Esophagus muscularis mucosa (tissue), 4 donors: ENCODE data around the gene MRPS16. TPM values are rescaled to one million over a fixed set of nuclear protein-coding genes. Genes with fewer than 3 reads are reported as not detected.
"Not testable (repeated sequence)": the region's sequence is repeated elsewhere in the genome, so short reads cannot be mapped to it uniquely, and the experiment has no call there.

Experiments
- DNase-seq: peaks from one replicate; pipeline ENCODE4 v3.0.0-alpha.2; 2017; ENCODE audit errors: extremely low spot score
- H3K27ac ChIP-seq, 4 donors: fragments of 200-600 bp; sonication (generic); replicated peaks in 1 of 4; 1 replicate in 3 of 4; 2 replicates in 1 of 4; pipeline ENCODE4 v1.5.1; 2016 to 2019; ENCODE audit warnings: mild to moderate bottlenecking in 1 of 4
- H3K27me3 ChIP-seq, 4 donors: fragments of 200-600 bp; sonication (generic); one replicate each; pipeline versions ENCODE4 v1.5.1 to v1.6.0; 2016 to 2019
- H3K36me3 ChIP-seq, 4 donors: fragments of 200-600 bp; sonication (generic); one replicate each; pipeline ENCODE4 v1.5.1; 2016 to 2019
- H3K4me1 ChIP-seq, 4 donors: fragments of 200-600 bp; sonication (generic); one replicate each; pipeline ENCODE4 v1.5.1; 2016 to 2019
- H3K4me3 ChIP-seq, 4 donors: fragments of 200-600 bp; sonication (generic); 1 replicate in 2 of 4; 2 replicates in 2 of 4; pipeline ENCODE4 v1.5.1; 2016 to 2019; ENCODE audit warnings: mild to moderate bottlenecking in 4 of 4, moderate library complexity in 1 of 4
- H3K9me3 ChIP-seq, 4 donors: fragments of 200-600 bp; sonication (generic); 1 replicate in 3 of 4; 2 replicates in 1 of 4; pipeline ENCODE4 v1.5.1; 2016 to 2019
- EP300 ChIP-seq: sonication (generic); formaldehyde crosslinking; IDR thresholded peaks from one replicate; pipeline ENCODE4 v1.6.1; 2017; ENCODE audit warnings: antibody characterized with exemption
- POLR2A ChIP-seq: fragments of 450-650 bp; IDR thresholded peaks from one replicate; pipeline ENCODE4 v1.6.1; 2017; ENCODE audit warnings: antibody characterized with exemption, moderate library complexity, mild to moderate bottlenecking, low read depth
- POLR2AphosphoS5 ChIP-seq, 2 donors: sonication (generic); formaldehyde crosslinking; IDR thresholded peaks; one replicate each; pipeline ENCODE4 v1.6.1; 2017; ENCODE audit warnings: antibody characterized with exemption in 2 of 2
- WGBS: methylation state at CpG from one replicate; pipeline ENCODE4 v1.1.5; 2018; 5-methylcytosine and 5-hydroxymethylcytosine counted together
- intact Hi-C: fragments of 100-400 bp; cut with DNase I; formaldehyde crosslinking; loops from one replicate; pipeline ENCODE4 v1.15.1; 2023
- total RNA-seq, 4 donors: library from RNA; depleted of rRNA; stranded (reverse); fragments of >200 nt; gene quantifications; one replicate each; pipeline versions ENCODE4 v1.1.0 to v1.2.1, GENCODE V29; 2016
- TF ChIP-seq, protein P1 (sequence below), 3 experiments: fragments of 200-600 bp in 2 of 3; fragments of 450-650 bp in 1 of 3; sonication (generic) in 2 of 3; IDR thresholded peaks; one replicate each; pipeline ENCODE4 v1.5.1; 2017 to 2019; ENCODE audit warnings: antibody characterized with exemption in 3 of 3, mild to moderate bottlenecking in 2 of 3, moderate library complexity in 1 of 3

MRPS16 gene
- total RNA-seq, 4 donors from 2014 or later, result 34.5 to 46.1 (median 38.0) TPM

GRCh38 chr10:73262880-73263555 lies 10.6 kb upstream of the MRPS16 start:
- DNase-seq, result no peak
- no peaks in the 10 kb centered on the region for H3K9me3 ChIP-seq
- TF ChIP-seq, protein P1, sequence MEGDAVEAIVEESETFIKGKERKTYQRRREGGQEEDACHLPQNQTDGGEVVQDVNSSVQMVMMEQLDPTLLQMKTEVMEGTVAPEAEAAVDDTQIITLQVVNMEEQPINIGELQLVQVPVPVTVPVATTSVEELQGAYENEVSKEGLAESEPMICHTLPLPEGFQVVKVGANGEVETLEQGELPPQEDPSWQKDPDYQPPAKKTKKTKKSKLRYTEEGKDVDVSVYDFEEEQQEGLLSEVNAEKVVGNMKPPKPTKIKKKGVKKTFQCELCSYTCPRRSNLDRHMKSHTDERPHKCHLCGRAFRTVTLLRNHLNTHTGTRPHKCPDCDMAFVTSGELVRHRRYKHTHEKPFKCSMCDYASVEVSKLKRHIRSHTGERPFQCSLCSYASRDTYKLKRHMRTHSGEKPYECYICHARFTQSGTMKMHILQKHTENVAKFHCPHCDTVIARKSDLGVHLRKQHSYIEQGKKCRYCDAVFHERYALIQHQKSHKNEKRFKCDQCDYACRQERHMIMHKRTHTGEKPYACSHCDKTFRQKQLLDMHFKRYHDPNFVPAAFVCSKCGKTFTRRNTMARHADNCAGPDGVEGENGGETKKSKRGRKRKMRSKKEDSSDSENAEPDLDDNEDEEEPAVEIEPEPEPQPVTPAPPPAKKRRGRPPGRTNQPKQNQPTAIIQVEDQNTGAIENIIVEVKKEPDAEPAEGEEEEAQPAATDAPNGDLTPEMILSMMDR (IDR thresholded peaks at IDR 0.05), result no peak
- no peak for TF ChIP-seq POLR2AphosphoS5 (IDR thresholded peaks at IDR 0.05)
- TF ChIP-seq EP300, result no peak
- no peak for TF ChIP-seq POLR2A
- H3K4me3 ChIP-seq, result no peak overlapping the region
- H3K27ac ChIP-seq, result no peak overlapping the region
- 79% methylated on average over 5 of the region's 5 CpGs for WGBS
- no peaks in the 10 kb centered on the region for H3K27me3 ChIP-seq
- no peaks in the 10 kb centered on the region for H3K36me3 ChIP-seq
- intact Hi-C loops, result loop anchor here (5.0 kb wide), 1 partner anchor 94 kb away; the partner anchor contains the start of gene CFAP70
- no peaks in the 10 kb centered on the region for H3K4me1 ChIP-seq

- H3K36me3 ChIP-seq, result no peaks in the 10 kb centered on the region
- intact Hi-C loops, result loop anchor here (5.0 kb wide), 1 partner anchor 95 kb away; the partner anchor contains the start of gene CFAP70
- H3K27me3 ChIP-seq, result no peaks in the 10 kb centered on the region
- DNase-seq, result no peak
- WGBS, result 65% methylated on average over 4 of the region's 4 CpGs
- H3K27ac ChIP-seq, result no peak overlapping the region
- H3K9me3 ChIP-seq, result no peaks in the 10 kb centered on the region
- H3K4me1 ChIP-seq, result no peaks in the 10 kb centered on the region
- TF ChIP-seq POLR2A (no peak), EP300 (no peak), POLR2AphosphoS5 (IDR thresholded peaks at IDR 0.05) (no peak)
- TF ChIP-seq, protein P1 (IDR thresholded peaks at IDR 0.05), result no peak
- no peak overlapping the region for H3K4me3 ChIP-seq
These were observed 9.8 kb upstream of the MRPS16 start for GRCh38 chr10:73262105-73262730.

- intact Hi-C loops, result loop anchor here (5.0 kb wide), 1 partner anchor 96 kb away; the partner anchor contains the start of gene CFAP70
- Histone ChIP-seq H3K27me3 (no peaks in the 10 kb centered on the region), H3K9me3 (no peaks in the 10 kb centered on the region), H3K4me3 (no peak overlapping the region), H3K27ac (no peak overlapping the region), H3K36me3 (no peaks in the 10 kb centered on the region), H3K4me1 (no peaks in the 10 kb centered on the region)
- 92% methylated on average over 9 of the region's 9 CpGs for WGBS
- TF ChIP-seq POLR2A (no peak), POLR2AphosphoS5 (IDR thresholded peaks at IDR 0.05) (no peak), EP300 (no peak)
- TF ChIP-seq, protein P1 (IDR thresholded peaks at IDR 0.05), result no peak
- no peak for DNase-seq
These were observed 9.0 kb upstream of the MRPS16 start for GRCh38 chr10:73261362-73261995.

- DNase-seq, H3K27ac ChIP-seq, intact Hi-C loops, H3K9me3 ChIP-seq, H3K4me3 ChIP-seq, H3K36me3 ChIP-seq, H3K27me3 ChIP-seq: not testable (repeated sequence)
- WGBS, result 94% methylated on average over 10 of the region's 10 CpGs
- H3K4me1 ChIP-seq, result peaks cover 3 to 16% (median 9%) of the 10 kb centered on the region in 4 donors
These were observed 6.2 kb upstream of the MRPS16 start for GRCh38 chr10:73258612-73259011.

- Histone ChIP-seq H3K4me3 (peak overlapping the region; percentile 67 to 94 (median 82)), H3K27ac (peak overlapping the region; percentile 85 to 94 (median 90)), H3K36me3 (peaks cover 4 to 23% (median 20%) of the 10 kb centered on the region in 4 donors), H3K27me3 (no peaks in the 10 kb centered on the region), H3K4me1 (peaks cover 21 to 40% (median 33%) of the 10 kb centered on the region in 4 donors), H3K9me3 (no peaks in the 10 kb centered on the region)
- no peak for DNase-seq
- TF ChIP-seq EP300 (no peak), POLR2A (no peak), POLR2AphosphoS5 (IDR thresholded peaks at IDR 0.05) (no peak)
- TF ChIP-seq, protein P1 (IDR thresholded peaks at IDR 0.05), result no peak
- 0% methylated on average over 4 of the region's 4 CpGs for WGBS
- intact Hi-C loops, result loop anchor here (5.0 kb wide), 1 partner anchor 159 kb away; the partner anchor contains the start of gene ANXA7
These were observed 746 bp upstream of the MRPS16 start for GRCh38 chr10:73253225-73253555.
